ENCODE measurements around the gene NOSTRIN. TPM values are rescaled to one million over a fixed set of nuclear protein-coding genes. Genes with fewer than 3 reads are reported as not detected.

NOSTRIN gene
- total and polyA plus RNA-seq, 2 of the 8 experiments (the other 6 are each of a cell fraction or from before 2014, with no cell fraction given) = not detected

DNA sequence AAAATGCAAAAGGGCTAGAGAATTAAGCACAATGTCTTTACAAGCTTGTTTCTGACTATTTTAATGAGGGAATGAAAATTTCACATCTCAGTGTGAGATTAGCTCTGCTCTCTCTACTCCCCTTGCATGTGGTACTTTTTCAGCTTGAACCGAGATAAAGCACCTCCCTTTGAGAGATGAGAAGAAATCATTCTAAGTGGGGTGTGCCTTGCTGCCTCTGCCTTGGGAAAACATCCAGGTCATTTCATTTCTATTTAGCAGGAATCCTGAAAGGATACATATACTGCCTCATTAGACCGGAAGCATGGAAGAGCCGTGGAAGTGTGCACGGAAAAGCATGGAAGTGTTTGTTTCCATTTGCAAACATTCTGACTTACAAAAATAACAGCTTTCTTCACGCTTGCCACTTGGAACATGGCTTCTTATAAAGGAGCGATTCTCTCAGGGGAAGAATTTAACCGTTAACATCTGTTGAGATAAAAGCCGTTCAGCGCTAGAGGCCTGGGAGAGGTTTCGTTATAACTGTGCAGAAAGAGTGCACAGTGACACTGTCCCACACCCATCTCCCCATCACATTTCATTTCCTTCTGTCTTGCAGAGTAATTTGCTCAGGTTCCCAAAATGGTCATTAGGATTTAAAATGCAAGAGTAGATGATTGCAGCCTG, 16.7 kb downstream of the NOSTRIN start (continued):
- no peak for TF ChIP-seq CTBP2 (IDR thresholded peaks at IDR 0.05; ENCODE audit: borderline replicate concordance, insufficient read depth, insufficient read length, low read length)
- no peak for TF ChIP-seq RXRA (IDR thresholded peaks at IDR 0.05; ENCODE audit: insufficient read depth, low read depth, low read length)
- TF ChIP-seq CREB1 (IDR thresholded peaks at IDR 0.05) = no peak

Data from H1 (cell line).